ENCODE data around the gene NDFIP2.

DNA sequence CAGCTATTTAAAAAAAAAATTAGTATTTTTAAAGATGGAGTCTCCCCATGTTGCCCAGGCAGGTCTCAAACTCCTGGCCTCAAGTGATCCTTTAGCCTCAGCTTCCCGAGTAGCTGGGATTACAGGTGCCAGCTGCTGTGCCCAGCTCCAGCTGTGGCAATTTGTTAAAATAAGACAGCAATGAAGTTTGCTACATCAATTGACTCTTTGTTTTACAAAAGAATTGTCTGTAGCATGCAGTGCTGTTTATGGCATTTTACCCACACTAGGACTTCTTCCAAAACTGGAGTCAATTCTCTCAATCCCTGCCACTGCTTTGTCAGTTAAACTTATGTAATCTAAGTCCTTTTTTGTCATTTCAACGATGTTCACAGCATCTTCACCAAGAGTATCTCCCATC lies 49.3 kb downstream of the NDFIP2 start:
- TF ChIP-seq ZNF565 (CRISPR knock-in tag; conservative IDR thresholded peaks at IDR 0.05; ENCODE audit: low read depth) (no peak), ISL1 (CRISPR knock-in tag; IDR thresholded peaks at IDR 0.05) (no peak), TOX (CRISPR knock-in tag; IDR thresholded peaks at IDR 0.05; ENCODE audit: borderline replicate concordance) (no peak), CSDC2 (CRISPR knock-in tag; IDR thresholded peaks at IDR 0.05) (no peak), ZNF8 (CRISPR knock-in tag; IDR thresholded peaks at IDR 0.05) (no peak), ZC3H10 (CRISPR knock-in tag; IDR thresholded peaks at IDR 0.05) (no peak), SNAI2 (CRISPR knock-in tag; IDR thresholded peaks at IDR 0.05) (no peak), RARB (CRISPR knock-in tag; IDR thresholded peaks at IDR 0.05) (no peak), ESRRG (CRISPR knock-in tag; IDR thresholded peaks at IDR 0.05) (no peak), ZFP3 (CRISPR knock-in tag; IDR thresholded peaks at IDR 0.05) (no peak), TCF4 (CRISPR knock-in tag; IDR thresholded peaks at IDR 0.05; ENCODE audit: borderline replicate concordance) (no peak)
- TF ChIP-seq, protein P1, sequence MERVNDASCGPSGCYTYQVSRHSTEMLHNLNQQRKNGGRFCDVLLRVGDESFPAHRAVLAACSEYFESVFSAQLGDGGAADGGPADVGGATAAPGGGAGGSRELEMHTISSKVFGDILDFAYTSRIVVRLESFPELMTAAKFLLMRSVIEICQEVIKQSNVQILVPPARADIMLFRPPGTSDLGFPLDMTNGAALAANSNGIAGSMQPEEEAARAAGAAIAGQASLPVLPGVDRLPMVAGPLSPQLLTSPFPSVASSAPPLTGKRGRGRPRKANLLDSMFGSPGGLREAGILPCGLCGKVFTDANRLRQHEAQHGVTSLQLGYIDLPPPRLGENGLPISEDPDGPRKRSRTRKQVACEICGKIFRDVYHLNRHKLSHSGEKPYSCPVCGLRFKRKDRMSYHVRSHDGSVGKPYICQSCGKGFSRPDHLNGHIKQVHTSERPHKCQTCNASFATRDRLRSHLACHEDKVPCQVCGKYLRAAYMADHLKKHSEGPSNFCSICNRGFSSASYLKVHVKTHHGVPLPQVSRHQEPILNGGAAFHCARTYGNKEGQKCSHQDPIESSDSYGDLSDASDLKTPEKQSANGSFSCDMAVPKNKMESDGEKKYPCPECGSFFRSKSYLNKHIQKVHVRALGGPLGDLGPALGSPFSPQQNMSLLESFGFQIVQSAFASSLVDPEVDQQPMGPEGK (CRISPR knock-in tag; IDR thresholded peaks at IDR 0.05; ENCODE audit: borderline replicate concordance) = no peak
- TF ChIP-seq, protein P2, sequence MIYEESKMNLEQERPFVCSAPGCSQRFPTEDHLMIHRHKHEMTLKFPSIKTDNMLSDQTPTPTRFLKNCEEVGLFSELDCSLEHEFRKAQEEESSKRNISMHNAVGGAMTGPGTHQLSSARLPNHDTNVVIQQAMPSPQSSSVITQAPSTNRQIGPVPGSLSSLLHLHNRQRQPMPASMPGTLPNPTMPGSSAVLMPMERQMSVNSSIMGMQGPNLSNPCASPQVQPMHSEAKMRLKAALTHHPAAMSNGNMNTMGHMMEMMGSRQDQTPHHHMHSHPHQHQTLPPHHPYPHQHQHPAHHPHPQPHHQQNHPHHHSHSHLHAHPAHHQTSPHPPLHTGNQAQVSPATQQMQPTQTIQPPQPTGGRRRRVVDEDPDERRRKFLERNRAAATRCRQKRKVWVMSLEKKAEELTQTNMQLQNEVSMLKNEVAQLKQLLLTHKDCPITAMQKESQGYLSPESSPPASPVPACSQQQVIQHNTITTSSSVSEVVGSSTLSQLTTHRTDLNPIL (CRISPR knock-in tag; IDR thresholded peaks at IDR 0.05; ENCODE audit: low read depth) = no peak
